Lower lobe of right lung (tissue), 2 donors: Measurements from ENCODE around the gene JAG2. TPM values are rescaled to one million over a fixed set of nuclear protein-coding genes. Genes with fewer than 3 reads are reported as not detected.
A peak's percentile ranks its signal among the peaks of the same experiment; 100 is the strongest.

Experiments used
- ATAC-seq, 2 donors: fragments of 200-7000 bp; cut with Tn5 transposase; one replicate each; pipeline ENCODE4 v1.9.1; 2020 to 2022; ENCODE audit warnings: mild to moderate bottlenecking in 2 of 2, moderate library complexity in 2 of 2
- DNase-seq: peaks from one replicate; pipeline ENCODE4 v3.0.0-alpha.2; 2020
- H3K27ac ChIP-seq: fragments of 200-600 bp; one replicate; pipeline ENCODE4 v1.8.0; 2022
- H3K27me3 ChIP-seq: fragments of 200-600 bp; one replicate; pipeline ENCODE4 v1.8.0; 2022; ENCODE audit warnings: low read depth
- H3K36me3 ChIP-seq: fragments of 200-600 bp; one replicate; pipeline ENCODE4 v1.8.0; 2022; ENCODE audit warnings: mild to moderate bottlenecking
- H3K4me1 ChIP-seq: fragments of 200-600 bp; one replicate; pipeline ENCODE4 v1.8.0; 2022
- H3K4me3 ChIP-seq: fragments of 200-600 bp; one replicate; pipeline ENCODE4 v1.8.0; 2022; ENCODE audit warnings: mild to moderate bottlenecking
- H3K9me3 ChIP-seq: fragments of 200-600 bp; one replicate; pipeline ENCODE4 v1.8.0; 2022
- intact Hi-C: fragments of 100-400 bp; cut with DNase I; formaldehyde crosslinking; loops from one replicate; pipeline ENCODE4 v1.11.0; 2022
- total RNA-seq: library from RNA; stranded (reverse); fragmentation: NEBNext Ultra II Directional; extraction: Animal tissue kit (Norgen Biotek cat#: 25700); gene quantifications from one replicate; pipeline ENCODE4 v1.2.1, GENCODE V29; 2021
- TF ChIP-seq, protein P1 (sequence below): fragments of 200-600 bp; IDR thresholded peaks from one replicate; pipeline ENCODE4 v1.8.0; 2022; ENCODE audit warnings: antibody characterized with exemption, mild to moderate bottlenecking
- donor health status: DM: no; HTN: yes; CAD: no; lungs with severe emphysema.

The JAG2 gene
- total RNA-seq, 1 donor from 2014 or later = 29.2 TPM

DNA sequence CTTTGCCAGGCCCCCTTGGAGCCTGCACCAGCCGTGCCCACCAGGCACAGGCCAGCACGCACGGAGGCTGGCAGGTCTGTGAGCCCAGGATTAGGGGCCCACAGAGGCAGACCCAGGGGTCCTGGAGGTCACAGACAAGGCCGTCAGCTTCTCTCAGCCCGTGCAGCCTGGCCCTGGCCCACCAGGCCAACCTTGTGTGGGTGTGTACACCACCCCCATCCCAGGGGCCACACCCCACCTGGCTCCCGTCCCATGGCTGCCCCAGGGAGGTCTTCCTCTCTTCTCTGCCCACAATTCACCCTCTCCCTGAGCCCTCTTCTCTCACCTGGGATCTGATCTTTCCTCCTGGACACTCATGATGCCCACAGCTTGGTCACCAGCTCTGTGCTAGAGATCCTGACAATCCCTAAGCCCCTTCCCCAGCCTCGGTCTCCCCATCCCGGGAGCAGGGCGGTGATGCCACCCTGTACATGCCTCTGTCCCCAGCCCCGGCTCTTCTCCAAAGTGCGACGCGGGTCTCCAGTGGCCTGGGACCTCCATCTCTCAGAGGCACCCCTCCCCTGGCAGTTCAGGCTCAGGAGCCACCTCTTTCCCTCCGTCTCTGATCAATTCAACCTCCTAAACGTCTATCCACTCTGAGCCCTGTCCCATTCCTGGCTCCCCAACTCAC, 72.2 kb downstream of the JAG2 start:
- intact Hi-C loops = no loop called here
- peaks cover 30% of the 10 kb centered on the region for H3K4me1 ChIP-seq
- ATAC-seq (no peak), DNase-seq (no peak)
- TF ChIP-seq, protein P1, sequence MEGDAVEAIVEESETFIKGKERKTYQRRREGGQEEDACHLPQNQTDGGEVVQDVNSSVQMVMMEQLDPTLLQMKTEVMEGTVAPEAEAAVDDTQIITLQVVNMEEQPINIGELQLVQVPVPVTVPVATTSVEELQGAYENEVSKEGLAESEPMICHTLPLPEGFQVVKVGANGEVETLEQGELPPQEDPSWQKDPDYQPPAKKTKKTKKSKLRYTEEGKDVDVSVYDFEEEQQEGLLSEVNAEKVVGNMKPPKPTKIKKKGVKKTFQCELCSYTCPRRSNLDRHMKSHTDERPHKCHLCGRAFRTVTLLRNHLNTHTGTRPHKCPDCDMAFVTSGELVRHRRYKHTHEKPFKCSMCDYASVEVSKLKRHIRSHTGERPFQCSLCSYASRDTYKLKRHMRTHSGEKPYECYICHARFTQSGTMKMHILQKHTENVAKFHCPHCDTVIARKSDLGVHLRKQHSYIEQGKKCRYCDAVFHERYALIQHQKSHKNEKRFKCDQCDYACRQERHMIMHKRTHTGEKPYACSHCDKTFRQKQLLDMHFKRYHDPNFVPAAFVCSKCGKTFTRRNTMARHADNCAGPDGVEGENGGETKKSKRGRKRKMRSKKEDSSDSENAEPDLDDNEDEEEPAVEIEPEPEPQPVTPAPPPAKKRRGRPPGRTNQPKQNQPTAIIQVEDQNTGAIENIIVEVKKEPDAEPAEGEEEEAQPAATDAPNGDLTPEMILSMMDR = no peak
- no peak overlapping the region for H3K4me3 ChIP-seq
- H3K36me3 ChIP-seq = no peaks in the 10 kb centered on the region
- no peaks in the 10 kb centered on the region for H3K27me3 ChIP-seq
- H3K27ac ChIP-seq = no peak overlapping the region
- H3K9me3 ChIP-seq = no peaks in the 10 kb centered on the region

DNA sequence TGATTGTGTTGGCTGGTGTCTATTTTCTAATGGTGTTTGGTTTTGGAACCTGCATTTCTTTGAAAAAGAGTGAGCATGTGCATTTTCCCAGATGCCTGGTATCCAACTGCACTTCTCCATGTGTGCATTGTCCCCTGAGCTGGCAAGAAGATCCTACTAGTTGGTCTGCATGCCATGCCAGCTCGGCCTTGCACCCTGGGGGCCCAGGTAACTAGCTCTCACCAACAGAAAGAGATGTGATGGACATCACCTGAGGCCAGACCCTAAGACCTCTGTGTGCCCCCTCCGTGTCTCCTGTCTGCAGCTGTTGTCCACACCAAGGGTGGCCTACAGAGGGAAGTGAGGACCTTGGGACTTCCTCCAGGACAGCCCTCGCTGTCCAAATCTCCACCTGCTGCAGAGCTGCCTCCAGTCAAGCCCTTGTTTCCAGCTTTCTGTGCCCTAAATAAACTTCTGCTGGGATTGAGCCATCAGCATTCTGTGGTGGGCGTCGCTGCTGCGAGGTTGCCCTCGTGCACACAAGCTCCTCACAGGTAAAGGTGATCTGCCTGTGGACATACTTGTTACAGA, 73.3 kb downstream of the JAG2 start:
- Histone ChIP-seq H3K27ac (no peak overlapping the region), H3K27me3 (no peaks in the 10 kb centered on the region), H3K4me1 (peaks cover 41% of the 10 kb centered on the region), H3K9me3 (no peaks in the 10 kb centered on the region), H3K4me3 (no peak overlapping the region), H3K36me3 (no peaks in the 10 kb centered on the region)
- DNase-seq = no peak
- no peak for ATAC-seq
- intact Hi-C loops = no loop called here
- TF ChIP-seq, protein P1 = no peak

DNA sequence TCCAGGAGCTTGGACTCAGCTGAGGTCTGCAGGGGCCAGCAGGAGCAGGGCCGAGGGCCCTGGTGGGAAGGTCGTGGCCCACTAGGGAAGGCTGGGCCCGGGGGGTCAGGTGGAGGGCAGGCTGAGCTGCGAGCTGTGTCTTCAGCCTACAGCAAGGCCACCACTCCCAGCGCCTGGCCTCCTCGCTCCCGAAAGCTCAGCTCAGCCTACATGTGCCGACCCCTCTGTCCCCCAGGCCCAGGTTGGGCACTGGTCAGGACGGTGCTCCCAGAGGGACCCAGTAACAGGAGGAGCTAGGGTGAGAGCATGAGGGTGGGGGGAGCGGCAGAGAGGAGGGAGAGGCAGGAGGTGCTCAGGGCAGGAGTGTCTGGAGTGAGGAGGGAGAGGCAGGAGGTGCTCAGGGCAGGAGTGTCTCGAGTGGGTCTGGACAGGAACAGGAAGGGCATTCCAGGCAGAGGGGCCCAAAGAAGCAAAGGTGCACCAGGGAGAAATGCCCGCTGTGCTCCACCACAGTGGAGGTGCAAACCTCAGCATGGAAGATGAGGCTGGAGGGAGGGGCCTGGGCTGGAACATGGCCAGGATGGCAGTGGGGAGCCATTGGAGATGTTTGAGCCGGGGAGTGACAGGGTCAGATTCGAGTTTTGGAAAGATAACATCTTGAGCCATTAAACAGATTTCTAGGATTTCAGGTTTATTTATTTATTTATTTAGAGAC, 74.2 kb downstream of the JAG2 start:
- H3K27me3 ChIP-seq = no peaks in the 10 kb centered on the region
- DNase-seq (peak; percentile 59), ATAC-seq (peak; percentile 6 to 19)
- intact Hi-C loops = no loop called here
- no peaks in the 10 kb centered on the region for H3K9me3 ChIP-seq
- H3K4me3 ChIP-seq = peak overlapping the region; percentile 71
- TF ChIP-seq, protein P1 = no peak
- no peaks in the 10 kb centered on the region for H3K36me3 ChIP-seq
- H3K4me1 ChIP-seq = peaks cover 46% of the 10 kb centered on the region
- H3K27ac ChIP-seq = peak overlapping the region; percentile 89

DNA sequence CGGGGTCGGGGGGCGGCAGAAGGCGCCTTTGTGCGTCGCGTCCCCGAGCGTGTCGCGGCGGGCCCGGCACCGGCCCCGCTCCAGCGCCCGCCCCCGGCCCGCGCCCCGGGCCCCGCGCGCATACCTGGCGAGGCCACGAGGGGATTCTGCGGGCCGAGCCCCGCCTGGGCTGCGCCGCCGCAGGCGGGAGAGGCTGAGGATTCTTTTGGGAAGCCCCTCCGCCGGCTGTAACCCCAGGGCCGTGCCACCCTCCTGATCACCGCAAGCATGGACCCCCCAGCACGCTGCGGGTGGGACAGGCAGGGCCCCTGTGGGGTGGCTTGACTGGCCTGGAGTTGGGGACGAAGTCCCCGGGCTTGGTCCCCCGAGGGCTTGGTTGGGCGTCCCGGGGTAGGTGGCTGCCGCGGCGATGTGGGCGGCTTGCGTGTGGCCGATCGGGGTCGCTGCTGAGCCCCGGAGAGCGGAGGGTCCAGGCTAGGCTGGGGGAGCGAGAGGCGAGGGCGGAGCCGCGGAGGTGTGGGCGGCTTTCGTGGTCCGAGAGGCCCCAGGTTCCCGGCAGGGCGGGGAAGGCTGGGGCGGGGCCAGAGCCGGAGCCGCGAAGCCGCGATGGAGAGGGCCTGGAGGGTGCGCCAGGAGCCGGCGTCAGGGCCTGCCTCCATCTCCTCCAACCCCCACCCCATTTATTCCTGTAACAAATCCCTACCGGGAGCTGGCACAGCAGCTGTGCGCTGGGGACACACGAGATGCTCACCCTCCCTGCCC, 75.0 kb downstream of the JAG2 start:
- H3K36me3 ChIP-seq = no peaks in the 10 kb centered on the region
- H3K9me3 ChIP-seq = no peaks in the 10 kb centered on the region
- intact Hi-C loops = no loop called here
- peak overlapping the region; percentile 71 for H3K4me3 ChIP-seq
- peak; percentile 89 for DNase-seq
- TF ChIP-seq, protein P1 = peak; percentile 55
- H3K27me3 ChIP-seq = no peaks in the 10 kb centered on the region
- H3K4me1 ChIP-seq = peaks cover 49% of the 10 kb centered on the region
- ATAC-seq = peak; percentile 81 to 85
- H3K27ac ChIP-seq = peak overlapping the region; percentile 89

DNA sequence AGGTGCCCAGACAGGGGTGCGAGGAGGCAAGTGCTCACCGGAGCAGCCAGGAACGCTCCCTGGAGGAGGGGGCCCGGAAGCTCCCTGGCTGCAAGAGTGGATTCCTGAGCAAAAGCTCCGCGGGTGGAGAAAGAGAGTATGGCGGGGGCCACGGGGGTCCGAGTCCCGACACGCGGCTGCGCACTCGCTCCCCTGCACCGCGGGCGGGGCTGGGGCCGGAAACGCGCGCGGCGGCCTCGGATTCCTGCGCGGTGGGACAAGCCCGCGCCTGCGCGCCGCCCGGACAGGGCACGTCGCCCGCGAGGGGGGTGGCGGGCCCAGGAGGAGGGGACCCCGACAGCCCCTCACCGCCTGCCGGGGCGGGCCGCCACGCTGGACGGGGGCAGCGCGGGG, 75.5 kb downstream of the JAG2 start:
- Histone ChIP-seq H3K9me3 (no peaks in the 10 kb centered on the region), H3K4me3 (peak overlapping the region; percentile 71), H3K4me1 (peaks cover 55% of the 10 kb centered on the region), H3K36me3 (no peaks in the 10 kb centered on the region), H3K27me3 (peaks cover 4% of the 10 kb centered on the region), H3K27ac (peak overlapping the region; percentile 89)
- DNase-seq = peak; percentile 78
- TF ChIP-seq, protein P1 = no peak
- intact Hi-C loops = no loop called here
- ATAC-seq = peak; percentile 40 to 51
